H1 (cell line): ENCODE results near the gene IQCC. TPM values are rescaled to one million over a fixed set of nuclear protein-coding genes. Genes with fewer than 3 reads are reported as not detected.

Experiments used
- CTCF ChIA-PET: fragments of 300-600 bp; sonication (Branson Sonifier 250); formaldehyde crosslinking; loops from one replicate; lab custom pipeline; 2021; ENCODE audit not compliant: partially characterized antibody; lab: Charles Lee
- POLR2A ChIA-PET: fragments of 300-600 bp; sonication (Branson Sonifier 250); formaldehyde crosslinking; loops from one replicate; lab custom pipeline; 2021; ENCODE audit warnings: inconsistent platforms; ENCODE audit not compliant: partially characterized antibody; lab: Charles Lee
- DNase-seq, 2 experiments: peaks; one replicate each; pipeline versions ENCODE4 v3.0.0 to v3.0.0-alpha.2; 2010 to 2022; ENCODE audit warnings: low spot score in 2 of 2, low read depth in 1 of 2, mixed read lengths in 1 of 2
- FAIRE-seq: peaks from 2 replicates; lab custom pipeline; 2011; peaks lifted over from hg19 to GRCh38; lab: Jason Lieb, UNC
- H2AFZ ChIP-seq: 2 replicates; pipeline ENCODE4 v1.8.1; 2012; ENCODE audit warnings: low read length, inconsistent platforms
- H2AK5ac ChIP-seq: 2 replicates; pipeline ENCODE4 v1.6.1; 2013; ENCODE audit warnings: low read depth, low read length
- H2BK120ac ChIP-seq: replicated peaks from 2 replicates; pipeline ENCODE3; 2013; ENCODE audit warnings: low read depth, low read length, inconsistent platforms
- H2BK12ac ChIP-seq: 2 replicates; pipeline ENCODE4 v1.6.1; 2013; ENCODE audit warnings: low read depth, low read length
- H2BK15ac ChIP-seq: 2 replicates; pipeline ENCODE4 v1.6.1; 2013; ENCODE audit warnings: low read length
- H2BK20ac ChIP-seq: 2 replicates; pipeline ENCODE4 v1.6.1; 2013; ENCODE audit warnings: low read length
- H2BK5ac ChIP-seq: 2 replicates; pipeline ENCODE4 v1.6.1; 2013; ENCODE audit warnings: low read depth, low read length
- H3K14ac ChIP-seq: 2 replicates; pipeline ENCODE4 v1.6.1; 2013; ENCODE audit warnings: inconsistent platforms; ENCODE audit not compliant: insufficient read length
- H3K18ac ChIP-seq: 2 replicates; pipeline ENCODE4 v1.6.1; 2013; ENCODE audit warnings: low read length; ENCODE audit errors: extremely low read depth
- H3K23ac ChIP-seq: 2 replicates; pipeline ENCODE4 v1.6.1; 2013; ENCODE audit warnings: inconsistent platforms; ENCODE audit not compliant: insufficient read length
- H3K23me2 ChIP-seq: 2 replicates; pipeline ENCODE4 v1.6.1; 2013; ENCODE audit warnings: low read depth, low read length
- H3K27ac ChIP-seq: 2 replicates; pipeline ENCODE4 v1.6.1; 2011; ENCODE audit warnings: low read depth, low read length, inconsistent platforms
- H3K27me3 ChIP-seq, 4 experiments: replicated peaks in 1 of 4; 1 replicate in 1 of 4; 2 replicates in 3 of 4; pipeline versions ENCODE4 v1.6.1 to v1.8.1; 2011 to 2013; ENCODE audit warnings: low read length in 3 of 4, mild to moderate bottlenecking in 3 of 4, inconsistent platforms in 2 of 4, mixed read lengths in 2 of 4, moderate library complexity in 1 of 4; ENCODE audit not compliant: control insufficient read depth in 3 of 4, insufficient read depth in 3 of 4; ENCODE audit errors: extremely low read depth in 1 of 4
- H3K36me3 ChIP-seq, 4 experiments: 2 replicates each; pipeline versions ENCODE4 v1.6.1 to v1.8.1; 2011 to 2013; ENCODE audit warnings: mild to moderate bottlenecking in 4 of 4, low read length in 3 of 4, moderate library complexity in 2 of 4, control low read depth in 1 of 4, inconsistent platforms in 1 of 4; ENCODE audit not compliant: insufficient read depth in 4 of 4, control insufficient read depth in 2 of 4
- H3K4ac ChIP-seq: replicated peaks from 2 replicates; pipeline ENCODE3; 2013; ENCODE audit warnings: low read length, low read depth, mixed read lengths, inconsistent platforms; ENCODE audit not compliant: insufficient read length
- H3K4me1 ChIP-seq, 4 experiments: replicated peaks in 1 of 4; 1 replicate in 1 of 4; 2 replicates in 3 of 4; pipeline versions ENCODE4 v1.6.1 to v1.8.1; 2011 to 2013; ENCODE audit warnings: low read length in 3 of 4, inconsistent platforms in 2 of 4, mixed read lengths in 1 of 4; ENCODE audit not compliant: insufficient read depth in 4 of 4, control insufficient read depth in 3 of 4
- H3K4me2 ChIP-seq, 2 experiments: 2 replicates each; pipeline versions ENCODE4 v1.6.1 to v1.8.1; 2011 to 2013; ENCODE audit warnings: low read depth in 2 of 2, low read length in 2 of 2, control low read depth in 1 of 2, inconsistent platforms in 1 of 2, mild to moderate bottlenecking in 1 of 2; ENCODE audit not compliant: insufficient read depth in 1 of 2
- H3K4me3 ChIP-seq, 4 experiments: fragments of 200-600, 300-600 bp in 1 of 4; sonication (generic), shearing (Covaris generic), sonication (Bioruptor Twin) in 1 of 4; 2 replicates each; pipeline versions ENCODE4 v1.5.1 to v1.8.1; 2011 to 2016; ENCODE audit warnings: low read length in 4 of 4, low read depth in 3 of 4, control low read depth in 2 of 4, inconsistent platforms in 2 of 4, mild to moderate bottlenecking in 2 of 4, mixed read lengths in 1 of 4, moderate library complexity in 1 of 4; ENCODE audit not compliant: insufficient read depth in 2 of 4; ENCODE audit errors: extremely low read depth in 1 of 4
- H3K56ac ChIP-seq: replicated peaks from 2 replicates; pipeline ENCODE3; 2013; ENCODE audit warnings: low read depth, mild to moderate bottlenecking, mixed read lengths, low read length, inconsistent platforms; ENCODE audit not compliant: insufficient read length
- H3K79me1 ChIP-seq: 2 replicates; pipeline ENCODE4 v1.6.1; 2013; ENCODE audit warnings: low read depth, low read length, control low read depth
- H3K79me2 ChIP-seq, 2 experiments: 2 replicates each; pipeline versions ENCODE4 v1.6.1 to v1.8.1; 2012 to 2013; ENCODE audit warnings: low read length in 2 of 2, mild to moderate bottlenecking in 2 of 2, inconsistent platforms in 1 of 2; ENCODE audit not compliant: insufficient read depth in 2 of 2, control insufficient read depth in 1 of 2
- H3K9ac ChIP-seq, 4 experiments: replicated peaks in 1 of 4; 1 replicate in 1 of 4; 2 replicates in 3 of 4; pipeline versions ENCODE4 v1.6.1 to v1.8.1; 2011 to 2013; ENCODE audit warnings: low read depth in 3 of 4, low read length in 3 of 4, control low read depth in 2 of 4, mild to moderate bottlenecking in 2 of 4, moderate library complexity in 2 of 4, inconsistent platforms in 1 of 4; ENCODE audit errors: extremely low read depth in 1 of 4
- H3K9me3 ChIP-seq, 2 experiments: 2 replicates each; pipeline versions ENCODE4 v1.6.1 to v1.8.1; 2012 to 2013; ENCODE audit warnings: mild to moderate bottlenecking in 2 of 2, moderate library complexity in 2 of 2, control low read depth in 1 of 2, inconsistent platforms in 1 of 2, low read depth in 1 of 2, low read length in 1 of 2, mixed read lengths in 1 of 2; ENCODE audit not compliant: insufficient read depth in 2 of 2
- H4K20me1 ChIP-seq, 2 experiments: replicated peaks in 1 of 2; 2 replicates each; pipeline versions ENCODE3 to v1.8.1; 2011 to 2013; ENCODE audit warnings: inconsistent platforms in 2 of 2, low read length in 2 of 2, mild to moderate bottlenecking in 1 of 2; ENCODE audit not compliant: insufficient read depth in 2 of 2, control insufficient read depth in 1 of 2
- H4K5ac ChIP-seq: 2 replicates; pipeline ENCODE4 v1.6.1; 2013; ENCODE audit warnings: low read length, low read depth, mixed read lengths, inconsistent platforms; ENCODE audit not compliant: insufficient read length
- H4K8ac ChIP-seq: 2 replicates; pipeline ENCODE4 v1.8.0; 2013; ENCODE audit warnings: mild to moderate bottlenecking, moderate library complexity, low read length, inconsistent platforms; ENCODE audit not compliant: insufficient read depth; ENCODE audit errors: extremely low read depth
- H4K91ac ChIP-seq: replicated peaks from 2 replicates; pipeline ENCODE3; 2013; ENCODE audit warnings: low read length, mixed read lengths, inconsistent platforms; ENCODE audit not compliant: insufficient read length
- BACH1 ChIP-seq: IDR thresholded peaks from 2 replicates; pipeline ENCODE4 v1.6.1; 2012; ENCODE audit warnings: low read length, improper control_type of control experiment
- GTF2F1 ChIP-seq: IDR thresholded peaks from 2 replicates; pipeline ENCODE4 v1.6.1; 2012; ENCODE audit warnings: low read depth, low read length, improper control_type of control experiment, borderline replicate concordance
- JUND ChIP-seq: IDR thresholded peaks from 2 replicates; pipeline ENCODE4 v1.6.1; 2011; ENCODE audit warnings: mild to moderate bottlenecking, improper control_type of control experiment, low read length
- KDM4A ChIP-seq: IDR thresholded peaks from one replicate; pipeline ENCODE4 v1.7.1; 2012; ENCODE audit warnings: low read depth, mild to moderate bottlenecking, moderate library complexity, low read length, inconsistent platforms; ENCODE audit not compliant: severe bottlenecking
- MAFK ChIP-seq: IDR thresholded peaks from 2 replicates; pipeline ENCODE4 v1.6.1; 2012; ENCODE audit warnings: low read depth, mild to moderate bottlenecking, improper control_type of control experiment, low read length
- NRF1 ChIP-seq: IDR thresholded peaks from 2 replicates; pipeline ENCODE4 v1.6.1; 2011; ENCODE audit warnings: mild to moderate bottlenecking, low read depth, low read length, improper control_type of control experiment
- POLR2AphosphoS5 ChIP-seq: IDR thresholded peaks from 2 replicates; pipeline ENCODE4 v1.6.1; 2011; ENCODE audit warnings: low read depth, low read length
- SAP30 ChIP-seq: fragments of 300-600 bp; sonication (generic); IDR thresholded peaks from 2 replicates; pipeline ENCODE4 v1.7.1; 2012; ENCODE audit warnings: low read length, moderate library complexity, mild to moderate bottlenecking, inconsistent platforms; ENCODE audit not compliant: insufficient read depth, insufficient replicate concordance
- SP2 ChIP-seq: IDR thresholded peaks from 2 replicates; pipeline ENCODE4 v1.6.1; 2012; ENCODE audit warnings: mild to moderate bottlenecking, low read length, inconsistent platforms
- TAF7 ChIP-seq: optimal IDR thresholded peaks from 2 replicates; pipeline ENCODE3; 2011; ENCODE audit warnings: low read depth, mild to moderate bottlenecking, inconsistent platforms, low read length, moderate library complexity, borderline replicate concordance
- ZNF274 ChIP-seq: IDR thresholded peaks from 2 replicates; pipeline ENCODE4 v1.7.0; 2012; ENCODE audit warnings: low read length, borderline replicate concordance; ENCODE audit errors: extremely low read depth
- WGBS, 2 experiments: shearing (Covaris generic) in 1 of 2; methylation state at CpG; one replicate each; pipeline versions ENCODE4 v1.1.6 to v1.1.7; 2013 to 2015; ENCODE audit warnings: low lambda C conversion rate in 2 of 2, mixed read lengths in 2 of 2, inconsistent platforms in 1 of 2, low coverage in 1 of 2, missing lambda C conversion rate in 1 of 2; ENCODE audit not compliant: insufficient replicate concordance in 2 of 2, insufficient coverage in 1 of 2, insufficient read length in 1 of 2; ENCODE audit errors: extremely low coverage in 1 of 2, missing lambda C conversion rate in 1 of 2; 5-methylcytosine and 5-hydroxymethylcytosine counted together
- polyA plus RNA-seq, 7 experiments: library from polyadenylated mRNA; depleted of rRNA in 3 of 7; stranded (reverse) in 5 of 7; unstranded in 2 of 7; fragments of >200 nt in 5 of 7; fragments of 200-250 nt in 2 of 7; gene quantifications; 1 replicate in 5 of 7; 2 replicates in 1 of 7; 4 replicates in 1 of 7; pipeline versions ENCODE4 v1.2.1 to v1.2.3, GENCODE V29; 2011 to 2013; ENCODE audit warnings: missing spikeins in 2 of 7, mixed read lengths in 2 of 7
- total RNA-seq: library from RNA; stranded (reverse); fragmentation: NEBNext Ultra II Directional; extraction: Animal tissue kit (Norgen Biotek cat#: 25700); gene quantifications from 2 replicates; pipeline ENCODE4 v1.2.1, GENCODE V29; 2021

The IQCC gene
- total and polyA plus RNA-seq, 2 of the 8 experiments (the other 6 are each of a cell fraction or from before 2014, with no cell fraction given), result 2.5 to 4.2 TPM

DNA sequence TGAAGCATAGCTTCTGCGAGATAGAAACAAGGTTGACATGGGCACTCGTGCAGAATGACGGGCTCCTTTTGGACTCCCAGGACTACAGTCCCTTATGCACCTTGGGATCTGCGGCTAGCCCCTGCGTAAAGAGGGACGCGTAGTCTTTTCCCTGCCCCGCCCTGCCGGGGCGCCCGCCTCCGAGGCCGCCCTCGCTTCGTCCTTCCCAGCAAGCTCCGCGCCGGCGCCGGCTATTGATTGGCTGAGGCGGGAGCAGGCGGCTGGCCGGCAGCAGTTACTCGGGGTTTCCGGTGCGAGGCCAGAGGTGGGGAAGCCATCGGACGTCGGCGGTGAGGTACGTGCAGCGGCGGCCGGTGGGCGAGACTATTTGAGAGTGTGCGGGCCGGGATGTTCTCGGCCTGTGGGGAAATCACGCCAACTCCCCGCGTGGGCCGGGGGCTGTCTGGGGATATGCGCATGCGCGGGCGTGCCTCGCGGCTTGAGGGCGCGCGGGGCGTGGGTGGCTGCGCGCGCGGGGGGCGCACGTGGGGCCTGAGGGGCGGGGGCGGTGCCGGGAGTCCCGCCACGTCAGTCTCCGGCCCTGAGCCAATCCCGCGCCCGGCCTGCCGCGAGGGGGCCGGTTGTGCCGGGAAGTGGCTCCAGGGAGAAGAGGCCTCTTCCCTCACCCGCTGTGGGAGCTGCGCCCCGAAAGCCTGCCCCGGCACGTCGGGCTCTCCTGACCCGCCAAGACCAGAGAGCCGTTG, 25.9 kb upstream of the IQCC start, which contains the start of gene TXLNA:
Gene TXLNA (plus strand): TSS at position 233 of the 743 bp plus-strand sequence. CDS start 671 bp downstream, outside the sequence.
- peaks cover 0 to 4% of the 10 kb centered on the region in 2 experiments for H4K20me1 ChIP-seq
- peak within 1 kb of the TSS; percentile 69; the same call in 1 of the 2 replicates for H3K27ac ChIP-seq
- H2BK20ac ChIP-seq, result no peak within 1 kb of the TSS
- H4K91ac ChIP-seq, result peak within 1 kb of the TSS; percentile 88
- no peak within 1 kb of the TSS for H2AK5ac ChIP-seq
- H4K8ac ChIP-seq, result peak within 1 kb of the TSS; percentile 90; the same call in 1 of the 2 replicates
- peak within 1 kb of the TSS; percentile 82 to 91 for H3K4me2 ChIP-seq
- H3K14ac ChIP-seq, result no peak within 1 kb of the TSS
- H3K4me1 ChIP-seq, result peaks cover 8 to 15% (median 10%) of the 10 kb centered on the region in 4 experiments; a peak in 6 of 7 replicates
- peak within 1 kb of the TSS; percentile 40 for H3K56ac ChIP-seq
- WGBS, 2 experiments, result 2% methylated on average over 65 of the region's 79 CpGs; no CpG with 5 or more reads in 1 of the 2 experiments
- H4K5ac ChIP-seq, result peak within 1 kb of the TSS; percentile 90
- ChIA-PET CTCF (interaction anchor here (1.2 to 1.6 kb wide), 2 partner anchors 36 to 69 kb away, joined by 4 to 5 read pairs; no protein-coding TSS in a partner anchor), POLR2A (interaction anchor here (0.6 to 18.1 kb wide), 27 partner anchors 11 to 471 kb away, joined by 3 to 332 read pairs (median 4); partner anchors contain the start of genes BSDC1, CCDC28B, HDAC1 and IQCC)
- FAIRE-seq (no peak), DNase-seq (peak; percentile 77 to 95)
- peaks cover 7 to 32% of the 10 kb centered on the region in 2 experiments for H3K79me2 ChIP-seq
- H3K4me3 ChIP-seq, result peak within 1 kb of the TSS; percentile 44 to 89 (median 76)
- H3K9ac ChIP-seq, result peak within 1 kb of the TSS; percentile 52 to 67 (median 56); a peak in 6 of 7 replicates
- peaks cover 3% of the 10 kb centered on the region; the same call in 1 of the 2 replicates for H3K79me1 ChIP-seq
- no peaks in the 10 kb centered on the region for H3K27me3 ChIP-seq
- H3K4ac ChIP-seq, result peak within 1 kb of the TSS; percentile 46
- peak within 1 kb of the TSS; percentile 62; the same call in 1 of the 2 replicates for H2BK5ac ChIP-seq
- H3K18ac ChIP-seq, result peak within 1 kb of the TSS; percentile 98
- H2BK120ac ChIP-seq, result no peak within 1 kb of the TSS
- H3K23ac ChIP-seq, result no peak within 1 kb of the TSS
- H3K9me3 ChIP-seq, result no peaks in the 10 kb centered on the region
- H3K36me3 ChIP-seq, result peaks cover 10 to 30% (median 18%) of the 10 kb centered on the region in 4 experiments
- H2BK12ac ChIP-seq, result 0 out of 2 replicates have a peak within 1 kb of the TSS, but pooled peaks have one; percentile 20
- no peak within 1 kb of the TSS for H2BK15ac ChIP-seq
- H2AFZ ChIP-seq, result peak within 1 kb of the TSS; percentile 93
- H3K23me2 ChIP-seq, result peaks cover 2% of the 10 kb centered on the region; the same call in 1 of the 2 replicates
- TF ChIP-seq TAF7, result peak; percentile 78
- TF ChIP-seq MAFK, result no peak
- no peak for TF ChIP-seq ZNF274
- TF ChIP-seq GTF2F1, result no peak
- peak; percentile 93 for TF ChIP-seq BACH1
- peak; percentile 24 for TF ChIP-seq NRF1
- TF ChIP-seq JUND, result no peak
- no peak for TF ChIP-seq SAP30
- TF ChIP-seq KDM4A, result peak; percentile 20
- TF ChIP-seq SP2, result no peak
- peak; percentile 82 for TF ChIP-seq POLR2AphosphoS5
